RCC 7860 (cell line): ENCODE data around the gene TTLL8.

ENCODE experiments used
- DNase-seq: peaks from one replicate; pipeline ENCODE4 v3.0.0-alpha.2; 2015; ENCODE audit warnings: low spot score
- FAIRE-seq: peaks from 2 replicates; lab custom pipeline; 2012; peaks lifted over from hg19 to GRCh38; lab: Jason Lieb, UNC

The TTLL8 gene

DNA sequence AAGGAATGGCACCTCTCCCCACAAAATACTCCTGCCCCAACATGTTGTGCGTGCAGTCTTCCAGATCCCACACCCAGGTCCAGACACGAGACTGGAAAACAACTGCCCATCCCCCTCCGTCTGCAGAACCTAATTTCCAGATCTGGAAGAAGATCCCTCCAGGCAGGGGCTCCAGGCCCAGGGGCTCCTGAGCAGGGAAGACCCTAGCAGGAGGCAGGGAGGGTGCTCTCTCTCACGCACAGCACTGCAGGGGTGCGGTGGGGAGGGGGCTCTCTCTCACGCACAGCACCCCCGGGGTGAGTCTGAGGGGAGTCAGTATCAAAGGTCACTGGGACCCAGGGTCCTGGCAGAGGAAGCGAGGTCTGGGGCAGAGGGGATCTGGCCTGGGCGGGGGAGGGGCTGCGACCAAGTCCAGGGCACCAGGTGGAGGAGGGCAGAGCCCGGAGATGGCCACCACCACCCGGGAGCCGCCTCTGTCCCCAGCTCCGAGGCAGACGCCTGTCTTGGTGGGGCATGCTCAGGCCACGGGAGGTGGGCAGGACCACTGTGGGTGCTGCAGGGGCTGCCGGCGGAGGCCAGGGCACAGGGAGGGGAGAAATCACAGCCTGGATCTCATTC is 25.5 kb upstream of the TTLL8 start:
- DNase-seq = no peak
- no peak for FAIRE-seq

DNA sequence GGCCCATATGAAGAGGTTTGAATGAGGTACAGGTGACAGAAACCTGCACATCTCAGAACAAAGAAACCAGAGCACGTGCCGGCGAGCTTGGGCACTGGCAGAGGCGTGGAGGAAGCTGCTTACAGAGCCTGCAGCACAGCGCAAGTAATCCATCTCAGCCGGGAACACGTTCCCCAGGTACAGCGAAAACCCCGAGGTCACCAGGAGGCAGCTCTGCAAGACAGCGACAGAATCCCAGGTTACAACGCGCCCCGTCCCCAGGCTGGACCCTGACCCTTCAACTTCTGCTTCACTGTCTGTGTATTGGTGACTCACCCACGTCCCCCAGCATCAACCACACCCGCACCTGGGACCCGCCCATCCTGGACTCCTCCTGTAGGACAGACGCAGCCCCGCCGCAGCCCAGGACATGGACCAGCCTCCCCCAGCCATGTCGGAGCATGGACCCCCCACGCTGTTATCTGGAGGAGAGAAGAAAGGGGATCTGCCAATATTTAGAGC is 24.9 kb upstream of the TTLL8 start:
- DNase-seq (no peak), FAIRE-seq (no peak)

DNA sequence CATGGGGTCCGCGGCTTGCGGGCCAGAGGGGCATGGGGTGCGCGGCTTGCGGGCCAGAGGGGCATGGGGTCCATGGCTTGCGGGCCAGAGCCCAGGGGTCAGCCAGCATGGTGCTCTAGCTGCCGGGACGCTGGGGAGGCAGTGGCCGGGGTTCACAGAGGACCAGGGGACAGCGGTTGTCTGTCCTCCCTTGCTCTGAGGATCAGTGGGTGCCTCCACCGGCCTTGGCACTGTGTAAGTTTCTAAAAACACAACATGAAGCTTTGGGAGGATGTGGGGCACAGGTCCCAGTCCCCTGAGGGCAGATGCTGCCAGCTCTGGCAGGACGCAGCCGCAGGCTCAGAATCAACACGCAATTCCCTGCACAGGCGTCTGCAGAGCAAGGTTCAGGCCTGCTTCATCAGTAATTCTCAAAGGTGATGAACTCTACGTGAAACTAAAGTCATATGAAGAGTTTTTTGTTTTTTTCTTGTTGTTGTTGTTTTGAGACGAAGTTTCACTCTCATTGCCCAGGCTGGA is 24.2 kb upstream of the TTLL8 start:
- no peak for DNase-seq

DNA sequence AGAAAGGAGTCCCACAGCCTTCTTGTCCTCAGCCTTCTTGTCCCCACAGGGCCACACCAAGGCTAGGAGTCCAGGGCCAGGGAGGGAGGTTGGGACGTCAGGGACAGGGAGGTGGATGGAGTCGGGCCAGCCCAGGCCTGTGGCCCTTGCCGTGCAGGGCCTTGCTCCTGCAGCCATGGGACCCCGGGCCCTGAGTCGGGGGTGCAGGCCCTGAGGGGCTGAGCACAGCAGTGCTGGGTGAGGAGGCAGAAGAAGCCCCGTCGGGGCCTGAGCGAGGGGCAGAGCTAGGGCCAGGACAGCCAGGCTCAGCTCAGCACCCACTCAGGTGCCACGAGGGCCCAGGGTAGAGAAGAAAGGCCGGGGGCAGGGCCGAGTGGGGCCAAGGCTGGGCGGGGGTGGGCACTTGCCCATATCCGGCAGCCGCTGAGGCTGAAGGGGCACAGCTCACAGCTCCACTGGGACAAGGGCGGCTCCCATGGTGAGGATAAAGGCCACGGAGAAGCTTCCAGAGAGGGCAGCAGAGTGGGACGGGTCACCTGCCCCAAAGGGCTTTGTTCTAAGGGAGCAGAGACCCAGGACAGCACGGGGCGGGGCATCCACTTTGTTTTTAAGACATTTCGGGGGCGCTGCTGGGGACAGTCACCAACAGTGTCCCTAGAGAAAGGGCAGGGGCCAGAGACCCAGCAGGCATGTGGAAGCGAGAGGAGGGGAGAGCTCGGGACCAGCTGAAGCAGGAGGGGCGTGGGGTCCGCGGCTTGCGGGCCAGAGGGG is 23.5 kb upstream of the TTLL8 start:
- DNase-seq = no peak
- no peak for FAIRE-seq

More for the DNA sequence above, 24.2 kb upstream of the TTLL8 start:
- no peak for FAIRE-seq

DNA sequence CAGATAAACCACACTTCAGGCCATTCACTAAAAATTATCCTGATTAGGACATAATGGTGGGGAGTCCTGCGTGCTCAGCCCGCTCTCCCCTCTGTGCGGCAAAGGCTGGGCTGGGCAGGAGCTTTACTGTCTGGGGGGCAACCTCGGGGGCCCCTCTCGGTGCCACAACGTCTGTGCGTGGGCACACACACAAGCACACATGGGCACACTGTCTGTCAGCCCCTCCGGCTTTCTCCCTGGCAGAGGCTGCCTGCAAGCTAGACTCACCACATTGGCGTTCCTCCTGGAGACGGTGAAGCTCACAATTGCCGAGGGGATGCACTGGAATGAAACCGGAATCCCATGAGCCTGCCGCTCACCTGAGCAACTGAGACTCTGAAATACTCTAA is 22.0 kb upstream of the TTLL8 start:
- FAIRE-seq = no peak
- DNase-seq = no peak

DNA sequence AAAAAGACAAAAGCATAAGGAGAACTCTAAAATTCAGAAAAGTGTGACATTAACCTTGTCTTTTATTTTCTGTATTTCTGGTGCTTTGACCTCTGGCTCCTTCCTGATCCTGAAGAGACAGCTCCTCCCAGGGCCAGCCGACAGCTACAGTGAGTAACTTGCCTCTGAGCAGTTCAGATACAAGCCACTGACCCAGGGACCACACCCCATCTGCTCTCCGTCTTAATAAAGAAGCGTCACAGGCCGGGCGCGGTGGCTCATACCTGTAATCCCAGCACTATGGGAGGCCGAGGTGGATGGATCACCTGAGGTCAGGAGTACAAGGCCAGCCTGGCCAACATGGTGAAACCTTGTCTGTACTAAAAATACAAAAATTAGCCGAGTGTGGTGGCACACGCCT is 20.7 kb upstream of the TTLL8 start:
- FAIRE-seq = no peak
- DNase-seq = no peak

DNA sequence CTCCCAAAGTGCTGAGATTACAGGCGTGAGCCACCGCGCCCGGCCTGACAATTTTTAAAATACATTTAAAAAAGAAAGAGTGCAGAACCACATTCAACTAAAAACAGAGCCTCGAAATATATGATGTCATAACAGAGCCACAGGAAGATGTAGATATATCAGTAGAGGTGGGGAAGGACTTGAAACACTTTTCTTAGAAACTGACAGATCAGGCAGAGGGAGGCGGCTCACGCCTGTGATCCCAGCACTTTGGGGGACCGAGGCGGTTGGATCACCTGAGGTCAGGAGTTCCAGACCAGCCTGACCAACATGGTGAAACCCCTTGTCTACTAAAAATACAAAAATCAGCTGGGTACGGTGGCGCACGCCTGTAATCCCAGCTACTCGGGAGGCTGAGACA is 20.1 kb upstream of the TTLL8 start:
- FAIRE-seq (no peak), DNase-seq (no peak)

DNA sequence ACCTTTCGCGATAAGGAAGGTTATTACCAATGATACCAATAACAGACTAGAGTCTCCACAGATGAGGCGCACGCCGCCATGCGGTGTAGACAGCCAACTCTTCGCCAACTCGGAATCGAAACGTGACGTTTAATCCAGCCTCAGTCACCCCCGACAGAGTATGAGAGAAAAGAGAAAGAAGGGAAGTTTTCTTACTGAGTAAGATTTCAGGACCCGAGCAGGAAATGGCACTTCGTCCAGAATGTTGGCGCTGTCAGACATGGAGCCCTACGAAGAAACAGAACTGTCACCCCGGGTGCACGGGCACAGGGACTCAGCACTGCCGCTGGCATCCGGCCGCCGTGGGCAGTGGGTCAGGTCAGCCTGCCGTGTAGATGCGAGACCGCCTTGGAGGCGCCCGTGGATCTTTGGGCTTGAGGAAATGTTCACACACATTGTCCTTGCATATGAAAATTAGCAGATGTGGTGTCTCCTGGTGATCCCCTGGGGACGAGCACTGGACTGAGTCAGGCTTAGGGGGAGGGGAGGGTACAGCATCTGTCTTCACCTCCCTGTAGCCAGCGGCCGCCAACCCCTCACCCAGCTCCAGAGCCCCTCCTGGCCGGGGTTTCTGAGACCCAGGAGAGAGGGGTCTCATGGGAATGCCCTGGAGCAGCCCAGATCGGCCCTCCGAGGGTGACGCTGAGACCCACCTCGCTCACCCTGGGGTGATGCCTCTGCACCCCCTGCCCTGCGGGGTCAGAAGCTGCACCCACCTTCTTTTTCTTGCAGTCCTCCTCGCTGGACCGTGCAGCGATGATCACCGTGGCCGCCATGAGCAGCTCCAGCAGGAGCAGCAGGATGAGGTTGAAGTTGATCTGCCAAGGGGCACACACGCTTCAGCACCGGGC is 18.8 kb upstream of the TTLL8 start:
- DNase-seq (no peak), FAIRE-seq (no peak)

DNA sequence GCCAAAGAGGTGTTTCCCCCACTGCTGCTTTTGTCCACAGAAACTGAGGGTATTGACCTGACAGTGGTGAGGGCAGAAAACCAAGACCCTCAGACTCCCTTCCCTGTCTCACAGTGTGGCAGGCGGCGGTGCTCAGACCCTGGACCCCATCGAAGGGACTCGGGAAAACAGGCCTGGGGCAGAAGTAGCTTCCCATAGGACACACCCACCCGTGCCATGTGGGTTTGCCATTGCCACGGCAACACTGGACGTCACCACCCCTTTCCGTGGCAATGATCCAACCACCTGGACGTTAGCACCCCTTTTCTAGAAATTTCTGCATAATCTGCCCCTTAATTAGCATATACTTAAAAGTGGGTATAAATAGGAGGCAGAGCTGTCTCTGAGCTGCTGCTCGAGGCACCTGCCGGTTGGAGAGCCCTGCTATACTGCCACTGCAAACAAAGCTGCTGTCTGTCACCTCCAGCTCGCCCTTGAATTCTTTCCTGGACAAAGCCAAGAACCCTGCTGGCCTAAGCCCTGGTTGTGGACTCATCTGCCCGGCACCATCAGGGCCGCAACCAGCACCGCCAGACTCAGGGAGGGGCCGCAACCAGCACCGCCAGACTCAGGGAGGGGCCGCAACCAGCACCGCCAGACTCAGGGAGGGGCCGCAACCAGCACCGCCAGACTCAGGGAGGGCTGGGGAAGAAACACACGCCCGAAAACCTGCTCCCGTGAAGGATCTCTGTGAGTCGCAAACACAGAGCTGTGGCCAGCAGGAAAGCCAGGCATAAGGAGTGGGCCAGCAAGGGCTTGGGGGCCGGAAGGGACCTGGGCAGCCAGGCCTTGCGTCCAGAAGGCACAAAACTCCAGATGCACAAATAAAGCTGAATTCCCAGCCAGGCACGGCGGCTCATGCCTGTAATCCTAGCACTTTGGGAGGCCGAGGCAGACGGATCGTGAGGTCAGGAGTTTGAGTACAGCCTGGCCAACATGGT is 16.7 kb upstream of the TTLL8 start:
- DNase-seq (no peak), FAIRE-seq (no peak)

DNA sequence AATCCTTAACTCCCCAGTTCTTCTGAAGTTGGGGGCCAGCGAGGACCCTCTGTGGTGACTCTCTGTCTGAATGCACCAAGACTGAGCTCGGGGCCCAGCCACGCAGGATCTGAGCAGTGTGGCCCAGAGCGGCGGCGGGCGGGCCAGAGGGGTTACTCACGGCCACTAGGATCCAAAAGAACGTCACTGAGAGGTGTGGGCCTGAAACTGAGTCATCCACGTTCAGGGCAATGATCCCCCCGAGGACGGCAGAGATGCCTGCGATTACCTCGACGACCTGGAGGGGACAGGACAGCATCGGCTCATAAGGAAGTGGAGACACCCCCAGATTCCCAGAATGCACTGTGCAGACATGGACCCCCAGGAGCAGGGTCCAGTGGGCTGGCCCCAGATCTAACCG is 16.0 kb upstream of the TTLL8 start:
- FAIRE-seq (no peak), DNase-seq (no peak)

DNA sequence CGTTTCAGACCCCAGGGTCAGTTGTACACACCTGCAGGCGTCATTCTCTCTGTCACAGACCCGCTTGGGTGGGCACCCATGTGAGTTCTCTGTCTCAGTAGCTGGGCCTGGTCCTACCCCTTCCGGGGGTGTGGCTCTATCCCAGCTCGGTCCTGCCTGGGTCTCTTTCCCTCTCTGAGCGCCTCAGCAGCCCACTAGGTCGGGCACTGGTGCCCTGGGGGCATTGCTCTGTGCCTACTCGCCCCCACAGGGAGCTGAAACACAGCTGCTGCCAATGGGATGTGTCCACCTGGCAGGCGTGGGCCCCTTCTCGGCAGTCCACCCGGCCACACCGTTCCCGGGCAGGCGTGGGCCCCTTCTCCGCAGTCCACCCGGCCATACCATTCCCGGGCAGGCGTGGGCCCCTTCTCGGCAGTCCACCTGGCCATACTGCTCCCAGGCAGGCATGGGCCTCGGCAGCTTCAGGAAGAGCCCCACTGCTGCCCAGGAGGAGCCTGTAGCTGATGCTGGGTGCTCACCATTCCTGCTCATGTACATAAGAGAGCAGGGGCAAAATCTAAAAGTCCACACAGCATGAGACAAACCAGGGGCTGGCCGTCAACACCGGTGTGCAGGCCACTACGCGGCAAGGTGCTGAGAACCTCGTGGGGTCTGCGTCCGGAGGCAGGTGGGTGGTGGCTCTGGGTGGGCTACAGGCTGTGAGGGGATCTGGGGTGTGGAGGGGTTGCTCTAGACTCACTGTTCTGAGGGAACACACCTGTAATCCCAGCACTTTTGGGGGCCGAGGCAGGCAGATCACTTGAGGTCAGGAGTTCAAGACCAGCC is 14.8 kb upstream of the TTLL8 start:
- FAIRE-seq (no peak), DNase-seq (no peak)

DNA sequence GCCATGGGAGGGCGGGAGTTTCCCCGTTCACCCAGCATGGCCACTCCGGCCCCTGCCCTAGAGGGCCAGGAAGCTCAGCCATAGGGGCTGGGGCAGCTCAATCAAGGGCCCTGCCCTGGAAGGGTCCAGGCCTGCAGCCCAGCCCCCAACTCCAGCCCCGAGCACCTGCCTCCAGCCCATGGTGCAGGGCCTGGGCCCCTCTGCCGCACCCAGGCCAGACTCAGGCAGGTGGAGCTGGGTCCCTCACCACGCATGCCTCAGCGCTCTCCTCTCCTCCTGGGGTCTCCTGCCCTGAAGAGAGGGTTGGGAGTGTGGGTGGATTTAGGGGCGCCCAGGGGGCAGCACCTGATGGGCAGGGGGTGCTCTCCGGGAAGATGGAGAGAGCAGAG is 14.1 kb upstream of the TTLL8 start:
- FAIRE-seq (no peak), DNase-seq (no peak)

DNA sequence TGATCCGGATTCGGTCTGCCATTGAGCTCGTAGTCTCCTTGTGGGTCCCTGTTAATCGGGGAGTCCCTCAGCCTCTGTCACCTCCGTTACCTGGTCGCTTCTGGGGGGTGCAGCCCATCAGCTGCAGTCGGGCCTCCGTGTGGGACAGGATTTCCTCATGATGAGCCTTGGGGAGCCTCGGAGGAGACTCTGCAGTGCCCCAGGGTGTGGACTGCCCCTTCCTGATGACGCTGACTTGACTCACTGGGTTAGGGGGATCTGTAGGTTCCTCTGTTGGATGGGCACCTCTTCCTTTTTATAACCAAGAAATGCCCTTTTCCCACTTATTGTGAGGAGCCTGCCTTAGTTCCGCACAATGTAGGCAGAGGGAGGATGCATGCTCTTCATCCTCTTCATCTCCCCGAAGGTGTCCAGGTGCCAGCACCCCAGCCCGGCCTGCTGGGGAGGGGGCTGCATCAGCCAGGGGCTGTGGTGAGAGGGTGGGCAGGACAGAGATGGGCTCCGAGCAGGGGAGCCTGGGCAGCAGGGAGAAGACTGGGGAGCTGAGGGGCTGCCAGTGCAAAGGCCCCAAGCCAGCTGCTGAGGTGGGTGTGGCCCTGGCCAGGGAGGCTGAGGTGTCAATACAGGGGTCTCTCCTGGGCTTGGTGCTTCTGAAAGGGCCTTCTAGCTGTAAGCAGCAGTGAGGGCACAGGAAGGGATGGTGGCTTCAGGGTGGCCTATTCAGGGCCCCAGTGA is 13.5 kb upstream of the TTLL8 start:
- no peak for FAIRE-seq
- no peak for DNase-seq

DNA sequence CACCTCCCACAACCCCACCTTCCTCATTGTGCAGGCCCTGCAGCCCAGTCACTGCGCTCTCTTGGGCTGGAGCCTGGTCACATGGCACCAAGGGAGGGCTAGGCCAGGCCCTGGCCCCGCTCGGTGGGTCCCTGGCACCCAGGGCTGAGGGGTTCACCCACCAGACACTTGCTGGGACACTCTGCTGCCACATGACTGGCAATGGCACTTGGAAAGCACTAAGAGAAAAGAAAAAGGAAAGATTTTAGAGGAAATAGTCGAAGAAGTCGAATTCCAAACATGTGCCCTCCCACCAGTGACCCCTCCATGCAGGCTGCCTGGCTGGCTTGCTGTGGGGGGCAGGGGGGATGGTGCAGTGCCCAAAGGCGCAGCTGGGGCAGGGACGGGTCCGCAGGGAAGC is 12.3 kb upstream of the TTLL8 start:
- FAIRE-seq (no peak), DNase-seq (no peak)

DNA sequence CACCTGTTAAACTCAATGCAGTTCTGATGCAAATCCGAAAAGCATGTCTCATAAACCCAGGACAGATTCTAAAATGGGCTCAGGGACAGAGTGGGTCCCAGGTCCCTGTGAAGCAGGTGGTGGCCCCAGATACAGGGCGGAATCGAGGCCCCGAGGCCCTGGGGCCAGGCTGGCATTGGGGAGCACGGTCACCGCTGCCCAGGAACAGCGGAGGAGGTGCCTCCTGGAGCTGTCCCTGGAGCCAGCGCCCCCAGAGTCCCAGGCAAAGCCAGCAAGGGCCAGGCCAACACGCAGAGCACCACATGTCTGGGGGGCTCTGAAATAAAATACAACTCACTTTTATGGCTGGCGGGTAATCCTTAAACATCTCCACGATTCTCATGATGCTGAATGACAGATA is 10.0 kb upstream of the TTLL8 start:
- FAIRE-seq (no peak), DNase-seq (no peak)

DNA sequence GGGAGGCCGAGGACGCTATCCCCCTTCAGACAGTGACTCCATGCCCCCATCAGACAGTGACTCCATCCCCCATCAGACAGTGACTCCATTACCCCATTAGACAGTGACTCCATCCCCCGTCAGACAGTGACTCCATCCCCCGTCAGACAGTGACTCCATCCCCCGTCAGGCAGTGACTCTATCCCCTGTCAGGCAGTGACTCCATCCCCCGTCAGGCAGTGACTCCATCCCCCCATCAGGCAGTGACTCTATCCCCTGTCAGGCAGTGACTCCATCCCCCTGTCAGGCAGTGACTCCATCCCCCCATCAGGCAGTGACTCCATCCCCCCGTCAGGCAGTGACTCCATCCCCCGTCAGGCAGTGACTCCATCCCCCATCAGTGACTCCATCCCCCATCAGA is 9.1 kb upstream of the TTLL8 start:
- no peak for DNase-seq
- no peak for FAIRE-seq

DNA sequence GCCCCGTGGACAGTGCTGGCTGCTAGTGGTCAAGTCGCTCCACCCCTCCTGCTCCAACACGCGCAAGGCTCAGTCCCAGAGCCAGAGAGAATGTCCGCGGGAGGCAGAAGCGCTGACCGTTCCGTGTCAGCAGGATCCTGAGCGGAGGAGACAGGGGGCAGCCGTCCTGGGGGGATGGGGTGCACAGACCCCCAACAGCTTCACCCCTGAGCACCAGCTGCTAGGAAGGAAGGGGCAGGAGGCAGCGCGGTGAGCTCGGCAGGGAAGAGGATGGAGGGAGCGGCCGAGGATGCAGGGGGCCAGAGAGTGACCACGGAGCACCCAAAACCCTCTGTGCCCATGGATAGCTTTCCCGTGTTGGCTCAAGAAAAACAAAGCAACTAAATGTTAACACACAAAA is 6.4 kb upstream of the TTLL8 start:
- no peak for DNase-seq
- no peak for FAIRE-seq

DNA sequence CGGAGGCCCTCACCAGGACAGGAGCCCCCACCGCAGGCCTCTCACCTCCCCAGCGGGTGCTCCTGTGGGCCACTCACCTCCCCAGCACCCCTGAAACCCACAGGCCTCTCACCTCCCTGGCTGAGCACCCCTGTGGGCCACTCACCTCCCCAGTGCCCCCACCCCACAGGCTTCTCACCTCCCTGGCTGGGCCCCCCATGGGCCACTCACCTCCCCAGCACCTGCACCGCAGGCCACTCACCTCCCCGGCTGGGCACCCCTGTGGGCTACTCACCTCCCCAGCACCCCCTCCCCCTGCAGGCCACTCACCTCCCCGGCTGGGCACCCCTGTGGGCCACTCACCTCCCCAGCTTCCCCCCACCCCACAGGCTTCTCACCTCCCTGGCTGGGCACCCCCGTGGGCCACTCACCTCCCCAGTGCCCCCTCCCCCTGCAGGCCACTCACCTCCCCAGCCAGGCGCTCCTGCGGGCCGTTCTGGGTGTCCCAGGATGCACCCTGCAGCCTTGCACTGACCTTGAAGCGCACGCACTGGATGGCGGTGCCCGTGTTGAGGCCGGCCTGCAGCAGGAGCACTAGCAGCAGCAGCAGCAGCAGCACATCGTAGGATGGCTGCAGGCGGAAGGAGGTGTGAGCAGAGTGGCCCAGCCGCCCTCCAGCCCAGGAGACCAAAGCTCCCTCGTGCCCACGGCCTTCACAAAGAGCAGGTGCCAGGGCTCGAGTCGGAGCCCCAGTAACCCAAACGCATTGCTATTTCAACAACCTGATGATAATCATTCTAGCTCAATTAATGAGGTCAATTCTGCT is 5.7 kb upstream of the TTLL8 start:
- FAIRE-seq (no peak), DNase-seq (no peak)
